ENCODE measurements around the gene UPP2. TPM values are rescaled to one million over a fixed set of nuclear protein-coding genes. Genes with fewer than 3 reads are reported as not detected.
A peak's percentile ranks its signal among the peaks of the same experiment; 100 is the strongest.

Gene UPP2
- total RNA-seq, 1 donor from 2014 or later, result not detected

DNA sequence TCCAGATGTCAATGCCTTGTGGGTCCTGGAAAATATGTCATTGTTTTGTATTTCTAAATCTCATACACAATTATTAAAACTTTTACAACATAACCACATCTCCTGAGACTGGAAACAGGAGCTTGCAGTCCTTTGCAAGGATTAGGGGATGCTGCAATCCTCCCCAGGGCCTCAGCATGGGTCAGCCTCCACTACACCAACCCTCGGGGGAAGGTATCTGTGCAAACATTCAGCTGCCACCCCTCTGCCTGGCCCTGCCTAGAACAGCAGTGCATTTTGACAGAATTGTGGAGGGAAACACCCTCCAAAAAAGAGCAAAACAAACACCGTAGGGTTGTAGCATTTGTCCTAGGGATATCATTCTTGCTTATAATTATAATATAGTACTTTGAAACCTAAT is 4.2 kb upstream of the UPP2 start:
- Histone ChIP-seq H3K27ac (no peak overlapping the region), H3K27me3 (no peaks in the 10 kb centered on the region), H3K9me3 (no peaks in the 10 kb centered on the region), H3K4me1 (no peaks in the 10 kb centered on the region), H3K36me3 (no peaks in the 10 kb centered on the region), H3K4me3 (no peak overlapping the region)
- DNase-seq (no peak), ATAC-seq (no peak)
- intact Hi-C loops (cut with DNase I), result no loop called here
- TF ChIP-seq, protein P1, sequence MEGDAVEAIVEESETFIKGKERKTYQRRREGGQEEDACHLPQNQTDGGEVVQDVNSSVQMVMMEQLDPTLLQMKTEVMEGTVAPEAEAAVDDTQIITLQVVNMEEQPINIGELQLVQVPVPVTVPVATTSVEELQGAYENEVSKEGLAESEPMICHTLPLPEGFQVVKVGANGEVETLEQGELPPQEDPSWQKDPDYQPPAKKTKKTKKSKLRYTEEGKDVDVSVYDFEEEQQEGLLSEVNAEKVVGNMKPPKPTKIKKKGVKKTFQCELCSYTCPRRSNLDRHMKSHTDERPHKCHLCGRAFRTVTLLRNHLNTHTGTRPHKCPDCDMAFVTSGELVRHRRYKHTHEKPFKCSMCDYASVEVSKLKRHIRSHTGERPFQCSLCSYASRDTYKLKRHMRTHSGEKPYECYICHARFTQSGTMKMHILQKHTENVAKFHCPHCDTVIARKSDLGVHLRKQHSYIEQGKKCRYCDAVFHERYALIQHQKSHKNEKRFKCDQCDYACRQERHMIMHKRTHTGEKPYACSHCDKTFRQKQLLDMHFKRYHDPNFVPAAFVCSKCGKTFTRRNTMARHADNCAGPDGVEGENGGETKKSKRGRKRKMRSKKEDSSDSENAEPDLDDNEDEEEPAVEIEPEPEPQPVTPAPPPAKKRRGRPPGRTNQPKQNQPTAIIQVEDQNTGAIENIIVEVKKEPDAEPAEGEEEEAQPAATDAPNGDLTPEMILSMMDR (IDR thresholded peaks at IDR 0.05), result no peak

DNA sequence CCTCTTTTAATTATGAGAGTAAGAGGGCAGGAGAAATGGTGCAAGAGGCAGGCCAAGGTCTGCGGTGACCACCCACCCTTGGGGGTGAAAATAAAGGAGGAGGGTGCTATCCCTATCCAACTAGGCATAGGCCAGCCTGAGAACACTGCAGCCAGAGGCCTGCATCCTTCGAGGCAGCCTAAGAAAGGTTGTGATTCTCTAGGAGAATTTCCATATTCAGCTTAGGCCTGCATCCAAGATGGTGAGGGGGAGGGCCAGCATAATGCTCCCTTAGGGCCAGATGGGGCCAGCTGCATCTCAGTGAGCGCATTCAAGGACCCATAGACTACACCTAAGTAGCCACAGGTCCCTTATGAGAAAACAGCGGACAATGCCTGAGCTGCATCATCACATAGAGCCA is 3.5 kb upstream of the UPP2 start:
- H3K9me3 ChIP-seq, result no peaks in the 10 kb centered on the region
- no peak for ATAC-seq
- no peaks in the 10 kb centered on the region for H3K36me3 ChIP-seq
- TF ChIP-seq, protein P1 (IDR thresholded peaks at IDR 0.05), result no peak
- no peaks in the 10 kb centered on the region for H3K27me3 ChIP-seq
- H3K27ac ChIP-seq, result no peak overlapping the region
- intact Hi-C loops (cut with DNase I), result no loop called here
- no peaks in the 10 kb centered on the region for H3K4me1 ChIP-seq
- no peak for DNase-seq
- H3K4me3 ChIP-seq, result no peak overlapping the region

DNA sequence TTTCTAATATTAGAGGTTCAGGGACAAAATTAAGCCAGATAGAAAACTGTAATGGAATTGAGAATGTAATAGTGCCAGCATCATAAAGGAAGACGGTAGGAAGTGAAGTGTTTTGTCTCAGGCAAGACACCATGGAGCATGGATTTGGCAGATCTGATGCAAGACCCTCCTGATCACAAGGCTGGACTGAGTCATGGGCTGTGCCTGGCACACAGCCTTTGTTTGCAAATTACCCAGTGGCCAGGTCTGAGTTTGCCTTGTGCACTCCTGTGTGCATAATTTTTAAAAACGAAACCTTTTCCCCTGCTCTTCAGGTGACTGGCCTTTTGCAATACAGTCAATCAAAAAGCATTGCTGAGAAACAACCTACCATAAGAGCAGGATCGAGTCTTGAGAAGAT is 2.0 kb upstream of the UPP2 start:
- TF ChIP-seq, protein P1 (IDR thresholded peaks at IDR 0.05), result no peak
- intact Hi-C loops (cut with DNase I), result no loop called here
- no peak overlapping the region for H3K27ac ChIP-seq
- no peaks in the 10 kb centered on the region for H3K27me3 ChIP-seq
- DNase-seq (no peak), ATAC-seq (peak; percentile 71)
- no peaks in the 10 kb centered on the region for H3K9me3 ChIP-seq
- H3K36me3 ChIP-seq, result no peaks in the 10 kb centered on the region
- H3K4me1 ChIP-seq, result no peaks in the 10 kb centered on the region
- no peak overlapping the region for H3K4me3 ChIP-seq

DNA sequence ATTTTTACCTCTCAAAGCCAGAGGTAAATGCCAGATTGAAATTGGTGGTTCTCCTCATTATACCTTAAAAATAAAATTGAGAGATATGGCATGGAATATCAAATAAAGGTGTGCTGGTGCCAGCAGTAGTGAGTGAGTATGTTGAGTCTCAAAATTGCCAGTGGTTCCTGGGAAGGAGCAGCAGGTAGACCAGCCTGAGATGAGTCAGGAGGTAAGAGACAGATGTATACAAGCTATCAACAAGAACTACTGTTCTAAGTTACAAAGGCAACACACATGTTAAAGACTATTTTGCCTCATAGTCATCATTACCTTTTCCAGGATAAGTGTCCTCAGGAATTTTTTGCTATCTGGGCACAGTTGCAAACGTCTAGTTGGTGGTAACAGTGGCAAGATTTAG is 1.3 kb upstream of the UPP2 start:
- Histone ChIP-seq H3K36me3 (no peaks in the 10 kb centered on the region), H3K27ac (no peak overlapping the region), H3K9me3 (no peaks in the 10 kb centered on the region), H3K4me1 (no peaks in the 10 kb centered on the region), H3K4me3 (no peak overlapping the region), H3K27me3 (no peaks in the 10 kb centered on the region)
- DNase-seq (no peak), ATAC-seq (no peak)
- TF ChIP-seq, protein P1 (IDR thresholded peaks at IDR 0.05), result no peak
- intact Hi-C loops (cut with DNase I), result no loop called here

DNA sequence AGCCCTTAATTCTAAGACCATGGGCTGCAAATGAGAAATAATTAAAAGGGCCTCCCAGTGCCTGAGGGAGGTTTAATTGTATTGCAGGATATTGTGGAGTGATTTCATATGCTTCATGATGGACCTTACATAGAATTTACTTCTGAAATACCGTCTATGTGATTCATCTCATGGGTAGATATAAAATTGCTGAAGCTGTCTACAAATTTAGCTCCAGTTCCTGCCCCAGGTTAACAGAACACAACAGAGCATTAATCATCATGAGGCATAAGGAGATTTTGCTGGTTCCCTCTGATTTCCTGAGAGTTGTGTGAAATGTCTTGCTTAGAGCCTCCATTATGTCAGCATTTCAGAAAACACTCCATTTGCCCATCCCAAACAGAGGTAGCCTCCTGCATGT is 770 bp downstream of the UPP2 start:
- no peak for DNase-seq
- TF ChIP-seq, protein P1 (IDR thresholded peaks at IDR 0.05), result no peak
- ATAC-seq, result no peak
- Histone ChIP-seq H3K4me3 (no peak overlapping the region), H3K9me3 (no peaks in the 10 kb centered on the region), H3K4me1 (no peaks in the 10 kb centered on the region), H3K27me3 (no peaks in the 10 kb centered on the region), H3K36me3 (no peaks in the 10 kb centered on the region), H3K27ac (no peak overlapping the region)
- intact Hi-C loops (cut with DNase I), result no loop called here

DNA sequence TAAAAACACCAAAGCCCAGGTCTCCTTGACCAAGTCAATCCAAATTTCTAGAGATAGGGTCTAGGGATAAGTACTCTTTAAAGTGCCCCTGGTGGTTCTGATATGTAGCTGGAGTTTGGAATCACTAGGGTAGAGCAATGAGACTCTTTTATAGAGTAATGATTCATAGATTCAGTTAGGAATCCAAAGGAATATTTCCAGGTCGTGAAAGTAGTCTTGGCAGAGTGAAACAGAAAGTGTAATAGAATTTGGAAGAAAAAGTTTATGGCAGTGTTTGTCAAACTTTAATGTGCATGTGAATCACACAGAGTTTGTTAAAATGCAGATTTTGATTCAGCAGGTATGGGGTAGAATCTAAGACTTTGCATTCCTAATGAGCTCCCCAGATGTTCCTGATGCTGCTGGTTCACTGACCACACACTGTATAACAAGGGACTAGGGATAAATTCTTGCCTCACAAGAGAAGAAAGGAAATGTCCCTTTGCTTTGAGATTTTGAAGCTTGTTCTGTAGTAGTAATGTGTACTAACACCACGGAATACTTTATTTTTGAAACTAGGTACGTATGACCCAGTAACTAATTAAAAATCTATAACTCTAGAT is 1.8 kb downstream of the UPP2 start:
- TF ChIP-seq, protein P1 (IDR thresholded peaks at IDR 0.05), result no peak
- Histone ChIP-seq H3K27me3 (no peaks in the 10 kb centered on the region), H3K4me3 (no peak overlapping the region), H3K27ac (no peak overlapping the region), H3K4me1 (no peaks in the 10 kb centered on the region), H3K36me3 (no peaks in the 10 kb centered on the region), H3K9me3 (no peaks in the 10 kb centered on the region)
- intact Hi-C loops (cut with DNase I), result no loop called here
- no peak for DNase-seq
- no peak for ATAC-seq
